ENCODE results near the gene AHNAK. TPM values are rescaled to one million over a fixed set of nuclear protein-coding genes. Genes with fewer than 3 reads are reported as not detected.

The AHNAK gene
- total and polyA plus RNA-seq, 4 donors = 22.6 to 110 (median 38.1) TPM

GRCh38 chr11:62477927-62478326, 68.7 kb downstream of the AHNAK start:
- H3K27ac ChIP-seq (ENCODE audit: low read depth in 1 of 2, low read length in 2 of 2) = no peak overlapping the region
- no peak for DNase-seq (ENCODE audit: low spot score)
- no peaks in the 10 kb centered on the region for H3K27me3 ChIP-seq (ENCODE audit: control insufficient read depth in 4 of 4, insufficient read depth in 4 of 4, low read length in 3 of 4)
- WGBS = 94% methylated on average over 5 of the region's 5 CpGs
- peaks cover 0 to 1% (median 0%) of the 10 kb centered on the region in 4 donors for H3K36me3 ChIP-seq (ENCODE audit: control insufficient read depth in 4 of 4, insufficient read depth in 3 of 4, low read depth in 1 of 4, low read length in 3 of 4)
- H3K9ac ChIP-seq (ENCODE audit: low read depth in 1 of 2, low read length in 2 of 2) = no peak overlapping the region
- no peak for TF ChIP-seq NR2F2 (IDR thresholded peaks at IDR 0.05)
- no peak for TF ChIP-seq ATF3 (IDR thresholded peaks at IDR 0.05)
- no peak for TF ChIP-seq JUND (IDR thresholded peaks at IDR 0.05)
- no peak for TF ChIP-seq EGR1 (IDR thresholded peaks at IDR 0.05; ENCODE audit: low read depth in 2 of 2)
- no peaks in the 10 kb centered on the region for H3K9me3 ChIP-seq (ENCODE audit: control insufficient read depth in 4 of 4, low read length in 3 of 4)
- H3K4me3 ChIP-seq (ENCODE audit: low read depth in 1 of 3, low read length in 3 of 3) = no peak overlapping the region
- H3K4me1 ChIP-seq (ENCODE audit: control insufficient read depth in 4 of 4, insufficient read depth in 4 of 4, low read length in 3 of 4) = no peaks in the 10 kb centered on the region

GRCh38 chr11:62472063-62472884, 74.3 kb downstream of the AHNAK start:
- no peaks in the 10 kb centered on the region for H3K36me3 ChIP-seq (ENCODE audit: control insufficient read depth in 4 of 4, insufficient read depth in 3 of 4, low read depth in 1 of 4, low read length in 3 of 4)
- H3K27ac ChIP-seq (ENCODE audit: low read depth in 1 of 2, low read length in 2 of 2) = no peak overlapping the region
- H3K9me3 ChIP-seq (ENCODE audit: control insufficient read depth in 4 of 4, low read length in 3 of 4) = no peaks in the 10 kb centered on the region
- H3K9ac ChIP-seq (ENCODE audit: low read depth in 1 of 2, low read length in 2 of 2) = no peak overlapping the region
- no peak for DNase-seq (ENCODE audit: low spot score)
- peaks cover 0 to 5% (median 3%) of the 10 kb centered on the region in 4 donors for H3K4me1 ChIP-seq (ENCODE audit: control insufficient read depth in 4 of 4, insufficient read depth in 4 of 4, low read length in 3 of 4)
- no peak overlapping the region for H3K4me3 ChIP-seq (ENCODE audit: low read depth in 1 of 3, low read length in 3 of 3)
- TF ChIP-seq TAF1 (conservative IDR thresholded peaks at IDR 0.05) (no peak), MAX (IDR thresholded peaks at IDR 0.05) (no peak), CTCF (IDR thresholded peaks at IDR 0.05; ENCODE audit: low read depth, low read length, missing input control) (no peak), FOXA1 (IDR thresholded peaks at IDR 0.05) (no peak), RAD21 (IDR thresholded peaks at IDR 0.05) (no peak), JUND (IDR thresholded peaks at IDR 0.05) (no peak), ZBTB33 (IDR thresholded peaks at IDR 0.05) (no peak), EGR1 (IDR thresholded peaks at IDR 0.05; ENCODE audit: low read depth in 2 of 2) (no peak), NR2F2 (IDR thresholded peaks at IDR 0.05) (no peak), ATF3 (IDR thresholded peaks at IDR 0.05) (no peak), HNF4G (IDR thresholded peaks at IDR 0.05) (no peak), RXRA (IDR thresholded peaks at IDR 0.05) (no peak), FOXA2 (IDR thresholded peaks at IDR 0.05) (no peak), YY1 (IDR thresholded peaks at IDR 0.05) (no peak), REST (IDR thresholded peaks at IDR 0.05) (no peak), GABPA (IDR thresholded peaks at IDR 0.05 in 1 of 2, conservative IDR thresholded peaks at IDR 0.05 in 1 of 2) (no peak), HNF4A (conservative IDR thresholded peaks at IDR 0.05) (no peak)
- whole genome bisulfite sequencing = 93% methylated on average over 9 of the region's 9 CpGs
- no peaks in the 10 kb centered on the region for H3K27me3 ChIP-seq (ENCODE audit: control insufficient read depth in 4 of 4, insufficient read depth in 4 of 4, low read length in 3 of 4)
